Parathyroid adenoma (tissue), 2 donors: ENCODE results near the gene ADAT3.

Source experiments
- H2AFZ ChIP-seq: fragments of 300-600 bp; sonication (generic); one replicate; pipeline ENCODE4 v1.7.0; 2017; ENCODE audit warnings: antibody characterized with exemption, mild to moderate bottlenecking
- H3K27ac ChIP-seq: fragments of 300-600 bp; sonication (generic); one replicate; pipeline ENCODE4 v1.7.0; 2017
- H3K27me3 ChIP-seq: fragments of 300-600 bp; sonication (generic); one replicate; pipeline ENCODE4 v1.7.0; 2017; ENCODE audit warnings: low read length; ENCODE audit not compliant: control insufficient read depth, insufficient read depth
- H3K36me3 ChIP-seq: fragments of 300-600 bp; sonication (generic); one replicate; pipeline ENCODE4 v1.7.0; 2017; ENCODE audit warnings: low read length; ENCODE audit not compliant: control insufficient read depth, insufficient read depth
- H3K4me1 ChIP-seq: fragments of 300-600 bp; sonication (generic); one replicate; pipeline ENCODE4 v1.7.0; 2017; ENCODE audit warnings: control low read depth
- H3K4me2 ChIP-seq: fragments of 300-600 bp; sonication (generic); one replicate; pipeline ENCODE4 v1.7.0; 2017; ENCODE audit warnings: low read length
- H3K4me3 ChIP-seq: fragments of 300-600 bp; sonication (generic); one replicate; pipeline ENCODE4 v1.7.0; 2017; ENCODE audit warnings: low read depth, low read length
- H3K79me2 ChIP-seq: fragments of 300-600 bp; sonication (generic); one replicate; pipeline ENCODE4 v1.7.0; 2017; ENCODE audit warnings: control low read depth
- H3K9ac ChIP-seq: fragments of 300-600 bp; sonication (generic); one replicate; pipeline ENCODE4 v1.7.0; 2017; ENCODE audit warnings: mild to moderate bottlenecking
- H3K9me3 ChIP-seq: fragments of 300-600 bp; sonication (generic); one replicate; pipeline ENCODE4 v1.7.0; 2017; ENCODE audit warnings: low read length; ENCODE audit not compliant: control insufficient read depth
- CTCF ChIP-seq: fragments of 300-600 bp; sonication (generic); IDR thresholded peaks from one replicate; pipeline ENCODE4 v1.7.0; 2017; ENCODE audit warnings: antibody characterized with exemption, mild to moderate bottlenecking
- donor health status: primary hyperparathyroidism.

ADAT3 gene

GRCh38 chr19:1857648-1858326 lies 47.4 kb upstream of the ADAT3 start:
- Histone ChIP-seq H3K4me1 (peaks cover 22% of the 10 kb centered on the region), H3K27me3 (no peaks in the 10 kb centered on the region), H3K79me2 (peaks cover 13% of the 10 kb centered on the region), H2AFZ (no peak overlapping the region), H3K4me2 (no peak overlapping the region), H3K36me3 (no peaks in the 10 kb centered on the region), H3K9me3 (no peaks in the 10 kb centered on the region), H3K4me3 (no peak overlapping the region), H3K9ac (no peak overlapping the region), H3K27ac (peak overlapping the region; percentile 32)
- TF ChIP-seq CTCF = no peak

GRCh38 chr19:1858412-1859081 lies 46.7 kb upstream of the ADAT3 start:
- TF ChIP-seq CTCF = no peak
- Histone ChIP-seq H3K4me2 (no peak overlapping the region), H3K79me2 (peaks cover 13% of the 10 kb centered on the region), H3K4me1 (peaks cover 22% of the 10 kb centered on the region), H3K4me3 (no peak overlapping the region), H3K27me3 (no peaks in the 10 kb centered on the region), H3K27ac (no peak overlapping the region), H3K36me3 (no peaks in the 10 kb centered on the region), H2AFZ (no peak overlapping the region), H3K9me3 (no peaks in the 10 kb centered on the region), H3K9ac (no peak overlapping the region)

GRCh38 chr19:1859331-1859781 lies 45.8 kb upstream of the ADAT3 start:
- Histone ChIP-seq H3K4me2 (no peak overlapping the region), H3K79me2 (peaks cover 13% of the 10 kb centered on the region), H3K27me3 (no peaks in the 10 kb centered on the region), H3K4me3 (no peak overlapping the region), H3K27ac (no peak overlapping the region), H2AFZ (no peak overlapping the region), H3K9ac (no peak overlapping the region), H3K9me3 (no peaks in the 10 kb centered on the region), H3K36me3 (no peaks in the 10 kb centered on the region), H3K4me1 (peaks cover 22% of the 10 kb centered on the region)
- no peak for TF ChIP-seq CTCF

- H2AFZ ChIP-seq = no peak overlapping the region
- TF ChIP-seq CTCF = peak; percentile 23
- no peaks in the 10 kb centered on the region for H3K27me3 ChIP-seq
- H3K9ac ChIP-seq = no peak overlapping the region
- peaks cover 13% of the 10 kb centered on the region for H3K79me2 ChIP-seq
- H3K4me1 ChIP-seq = peaks cover 22% of the 10 kb centered on the region
- no peak overlapping the region for H3K4me2 ChIP-seq
- no peaks in the 10 kb centered on the region for H3K36me3 ChIP-seq
- H3K9me3 ChIP-seq = no peaks in the 10 kb centered on the region
- no peak overlapping the region for H3K4me3 ChIP-seq
- H3K27ac ChIP-seq = no peak overlapping the region
These were observed 45.0 kb upstream of the ADAT3 start for GRCh38 chr19:1860042-1860775.
